GM20000 (cell line): ENCODE measurements around the gene LONRF3.
A peak's percentile ranks its signal among the peaks of the same experiment; 100 is the strongest.

Experiments used
- DNase-seq: peaks from one replicate; pipeline ENCODE4 v3.0.0; 2012; ENCODE audit warnings: low spot score
- TF ChIP-seq, protein P1 (sequence below): IDR thresholded peaks from 2 replicates; pipeline ENCODE4 v1.5.1; 2012; ENCODE audit warnings: mild to moderate bottlenecking, control low read depth; ENCODE audit errors: extremely low read depth, missing control alignments

Gene LONRF3

DNA sequence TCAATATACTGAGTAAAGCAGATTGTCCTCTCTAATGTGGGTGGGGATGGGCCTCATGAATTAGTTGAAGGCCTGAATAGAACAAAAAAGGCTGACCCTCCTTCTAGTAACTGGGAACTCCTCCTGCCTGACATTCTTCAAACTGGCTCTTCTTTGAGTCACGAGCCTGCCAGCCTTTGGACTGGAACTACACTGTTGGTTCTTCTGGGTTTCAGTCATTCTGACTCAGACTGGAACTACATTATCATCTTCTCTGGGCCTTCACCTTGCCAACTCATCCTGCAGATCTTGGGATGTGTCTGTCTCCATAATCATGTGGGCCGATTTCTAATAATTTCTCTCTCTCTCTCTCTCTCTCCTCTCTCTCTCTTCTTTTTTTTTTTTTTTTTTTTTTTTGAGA is 71.5 kb downstream of the LONRF3 start:
- DNase-seq = no peak

DNA sequence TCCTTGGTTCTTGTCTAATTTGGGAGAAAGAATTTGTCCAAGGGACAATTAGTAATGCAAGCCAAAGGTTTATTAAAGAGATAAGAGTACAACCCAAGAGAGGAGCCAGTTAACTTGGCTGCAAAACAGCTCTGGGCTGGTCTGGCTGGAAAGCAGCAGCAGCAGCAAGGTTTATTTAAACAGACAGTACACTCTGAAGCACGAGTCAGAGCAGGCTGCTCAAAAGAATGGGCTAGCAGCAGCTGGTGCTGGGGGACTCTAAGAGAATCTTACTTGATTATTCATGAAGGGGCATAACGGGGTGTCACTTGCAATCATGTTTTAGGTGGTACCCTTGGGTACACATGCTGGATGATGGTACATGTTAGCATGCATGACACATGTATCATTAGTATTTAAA is 81.3 kb downstream of the LONRF3 start:
- TF ChIP-seq, protein P1, sequence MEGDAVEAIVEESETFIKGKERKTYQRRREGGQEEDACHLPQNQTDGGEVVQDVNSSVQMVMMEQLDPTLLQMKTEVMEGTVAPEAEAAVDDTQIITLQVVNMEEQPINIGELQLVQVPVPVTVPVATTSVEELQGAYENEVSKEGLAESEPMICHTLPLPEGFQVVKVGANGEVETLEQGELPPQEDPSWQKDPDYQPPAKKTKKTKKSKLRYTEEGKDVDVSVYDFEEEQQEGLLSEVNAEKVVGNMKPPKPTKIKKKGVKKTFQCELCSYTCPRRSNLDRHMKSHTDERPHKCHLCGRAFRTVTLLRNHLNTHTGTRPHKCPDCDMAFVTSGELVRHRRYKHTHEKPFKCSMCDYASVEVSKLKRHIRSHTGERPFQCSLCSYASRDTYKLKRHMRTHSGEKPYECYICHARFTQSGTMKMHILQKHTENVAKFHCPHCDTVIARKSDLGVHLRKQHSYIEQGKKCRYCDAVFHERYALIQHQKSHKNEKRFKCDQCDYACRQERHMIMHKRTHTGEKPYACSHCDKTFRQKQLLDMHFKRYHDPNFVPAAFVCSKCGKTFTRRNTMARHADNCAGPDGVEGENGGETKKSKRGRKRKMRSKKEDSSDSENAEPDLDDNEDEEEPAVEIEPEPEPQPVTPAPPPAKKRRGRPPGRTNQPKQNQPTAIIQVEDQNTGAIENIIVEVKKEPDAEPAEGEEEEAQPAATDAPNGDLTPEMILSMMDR = no peak
- no peak for DNase-seq

More for the DNA sequence above, 71.5 kb downstream of the LONRF3 start:
- TF ChIP-seq, protein P1 = no peak

DNA sequence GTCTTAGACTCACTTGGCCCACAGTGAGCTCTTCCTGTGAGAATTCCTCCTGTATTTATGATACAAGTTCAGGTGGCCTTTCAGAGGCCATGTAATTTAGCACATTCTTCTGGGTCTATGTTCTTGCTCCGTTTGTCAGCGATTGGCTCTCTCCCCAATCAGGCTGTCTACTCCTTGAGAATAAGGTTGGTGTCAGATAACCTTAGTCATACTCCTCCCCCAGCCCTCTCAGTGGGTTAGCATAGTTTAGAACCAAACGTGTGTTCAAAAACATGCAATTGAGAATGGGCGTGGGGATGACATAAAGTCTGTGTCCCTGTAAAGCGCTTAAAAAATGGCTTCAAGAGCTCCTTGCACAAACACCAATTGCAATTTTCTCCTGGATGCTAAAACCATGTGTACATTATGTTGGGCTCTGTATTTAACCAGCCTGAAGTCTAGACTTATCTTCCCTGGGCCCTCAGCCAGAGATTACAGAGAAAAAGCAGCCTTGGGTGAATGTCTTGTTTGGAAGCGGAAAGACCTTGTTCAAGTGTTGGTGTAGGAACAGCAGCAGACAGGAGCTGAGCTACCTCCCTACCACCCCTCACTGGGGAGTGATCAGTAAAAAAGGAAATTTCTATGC is 88.4 kb downstream of the LONRF3 start:
- TF ChIP-seq, protein P1 = no peak
- DNase-seq = no peak

- TF ChIP-seq, protein P1 = no peak
- DNase-seq = no peak
Measured at GRCh38 chrX:119063428-119063827, 89.0 kb downstream of the LONRF3 start.

- DNase-seq = peak; percentile 32
- TF ChIP-seq, protein P1 = peak; percentile 19
Measured at GRCh38 chrX:119067023-119067739, 92.8 kb downstream of the LONRF3 start.
